Gastrocnemius medialis (tissue), 4 donors: ENCODE data around the gene ZNF283.

Experiments
- CTCF ChIP-seq, 5 experiments: fragments of 450-650 bp in 3 of 5; fragments of 200-600 bp in 2 of 5; sonication (generic) in 2 of 5; IDR thresholded peaks in 4 of 5; conservative IDR thresholded peaks in 1 of 5; 1 replicate in 4 of 5; 2 replicates in 1 of 5; pipeline ENCODE4 v1.5.1; 2016 to 2019; ENCODE audit warnings: antibody characterized with exemption in 5 of 5, mild to moderate bottlenecking in 3 of 5, moderate library complexity in 3 of 5
- POLR2A ChIP-seq, 2 donors: fragments of 450-650 bp; IDR thresholded peaks; one replicate each; pipeline ENCODE4 v1.6.1; 2017; ENCODE audit warnings: antibody characterized with exemption in 2 of 2, mild to moderate bottlenecking in 2 of 2, moderate library complexity in 2 of 2

- TF ChIP-seq CTCF (IDR thresholded peaks at IDR 0.05 in 4 of 5, conservative IDR thresholded peaks at IDR 0.05 in 1 of 5) (no peak), POLR2A (IDR thresholded peaks at IDR 0.05) (no peak)
These were observed 43.5 kb upstream of the ZNF283 start for GRCh38 chr19:43783636-43784035.
